Fibroblast of lung (primary cell): ENCODE data around the gene VANGL2. TPM values are rescaled to one million over a fixed set of nuclear protein-coding genes. Genes with fewer than 3 reads are reported as not detected.

Experiments
- DNase-seq, 2 donors: peaks; one replicate each; pipeline versions ENCODE4 v3.0.0 to v3.0.0-alpha.2; 2010; ENCODE audit warnings: low read depth in 2 of 2
- H2AFZ ChIP-seq: 2 replicates; pipeline ENCODE4 v1.5.1; 2012; ENCODE audit warnings: low read length, control low read depth, inconsistent platforms
- H3K27ac ChIP-seq: 2 replicates; pipeline ENCODE4 v1.5.1; 2011; ENCODE audit warnings: low read length, control low read depth; ENCODE audit not compliant: insufficient read depth
- H3K27me3 ChIP-seq: 2 replicates; pipeline ENCODE4 v1.5.1; 2011; ENCODE audit warnings: mild to moderate bottlenecking, low read length; ENCODE audit not compliant: control insufficient read depth, insufficient read depth
- H3K36me3 ChIP-seq: 2 replicates; pipeline ENCODE4 v1.5.1; 2011; ENCODE audit warnings: low read length; ENCODE audit not compliant: control insufficient read depth, insufficient read depth
- H3K4me1 ChIP-seq: 2 replicates; pipeline ENCODE4 v1.5.1; 2011; ENCODE audit warnings: low read length; ENCODE audit not compliant: control insufficient read depth, insufficient read depth; ENCODE audit errors: extremely low read depth
- H3K4me2 ChIP-seq: 2 replicates; pipeline ENCODE4 v1.5.1; 2011; ENCODE audit warnings: low read length, control low read depth; ENCODE audit not compliant: insufficient read depth; ENCODE audit errors: extremely low read depth
- H3K4me3 ChIP-seq, 4 experiments: fragments of 200-600 bp in 1 of 4; sonication (generic) in 1 of 4; replicated peaks in 1 of 4; 2 replicates each; pipeline ENCODE4 v1.5.1; 2011 to 2016; ENCODE audit warnings: low read length in 4 of 4, low read depth in 3 of 4, mild to moderate bottlenecking in 3 of 4, control low read depth in 2 of 4, inconsistent platforms in 1 of 4, mixed read lengths in 1 of 4; ENCODE audit not compliant: insufficient read depth in 1 of 4; ENCODE audit errors: control extremely low read depth in 1 of 4
- H3K79me2 ChIP-seq: 2 replicates; pipeline ENCODE4 v1.5.1; 2012; ENCODE audit warnings: mild to moderate bottlenecking, low read length, inconsistent platforms; ENCODE audit not compliant: control insufficient read depth, insufficient read depth
- H3K9ac ChIP-seq: 2 replicates; pipeline ENCODE4 v1.5.1; 2011; ENCODE audit warnings: mild to moderate bottlenecking, low read length, control low read depth; ENCODE audit not compliant: insufficient read depth
- H3K9me3 ChIP-seq: 2 replicates; pipeline ENCODE4 v1.5.1; 2012; ENCODE audit warnings: low read depth, low read length; ENCODE audit not compliant: control insufficient read depth, insufficient read depth
- H4K20me1 ChIP-seq: 2 replicates; pipeline ENCODE4 v1.5.1; 2011; ENCODE audit warnings: low read length; ENCODE audit not compliant: control insufficient read depth, insufficient read depth; ENCODE audit errors: extremely low read depth
- CTCF ChIP-seq, 2 donors: IDR thresholded peaks in 1 of 2; conservative IDR thresholded peaks in 1 of 2; 1 replicate in 1 of 2; 2 replicates in 1 of 2; pipeline ENCODE4 v1.5.1; 2011 to 2012; ENCODE audit warnings: low read length in 2 of 2, control low read depth in 1 of 2, inconsistent platforms in 1 of 2, low read depth in 1 of 2, mild to moderate bottlenecking in 1 of 2
- EZH2 ChIP-seq: IDR thresholded peaks from 2 replicates; pipeline ENCODE4 v1.5.1; 2012; ENCODE audit warnings: low read length, control low read depth, mild to moderate bottlenecking; ENCODE audit errors: missing control alignments
- polyA plus RNA-seq, 2 donors: library from polyadenylated mRNA; depleted of rRNA in 1 of 2; stranded (reverse) in 1 of 2; unstranded in 1 of 2; fragments of >200 nt; gene quantifications; 2 replicates each; pipeline ENCODE4 v1.2.1, GENCODE V29; 2011 to 2012; ENCODE audit warnings: missing spikeins in 1 of 2
- total RNA-seq: library from RNA; depleted of rRNA; stranded (reverse); fragments of >200 nt; gene quantifications from 2 replicates; pipeline ENCODE4 v1.2.1, GENCODE V29; 2014

Gene VANGL2
- total and polyA plus RNA-seq, 2 donors (not counting 1 experiment from before 2014, with no cell fraction given) = 0.01 TPM; not detected in 1

GRCh38 chr1:160369087-160369486 lies 31.3 kb upstream of the VANGL2 start:
- Histone ChIP-seq H2AFZ (no peak overlapping the region), H3K27ac (no peak overlapping the region), H3K27me3 (no peaks in the 10 kb centered on the region), H4K20me1 (no peaks in the 10 kb centered on the region), H3K9me3 (no peaks in the 10 kb centered on the region), H3K9ac (no peak overlapping the region), H3K4me1 (no peaks in the 10 kb centered on the region), H3K4me3 (no peak overlapping the region), H3K79me2 (no peaks in the 10 kb centered on the region), H3K4me2 (no peak overlapping the region), H3K36me3 (no peaks in the 10 kb centered on the region)
- TF ChIP-seq EZH2 (no peak), CTCF (conservative IDR thresholded peaks at IDR 0.05 in 1 of 2, IDR thresholded peaks at IDR 0.05 in 1 of 2; ENCODE audit: low read depth in 1 of 2, low read length in 2 of 2) (no peak)
- no peak for DNase-seq

- Histone ChIP-seq H3K27me3 (no peaks in the 10 kb centered on the region), H3K4me3 (no peak overlapping the region), H3K4me1 (no peaks in the 10 kb centered on the region), H3K4me2 (no peak overlapping the region), H3K9me3 (no peaks in the 10 kb centered on the region), H2AFZ (no peak overlapping the region), H3K79me2 (no peaks in the 10 kb centered on the region), H4K20me1 (no peaks in the 10 kb centered on the region), H3K27ac (no peak overlapping the region), H3K36me3 (no peaks in the 10 kb centered on the region), H3K9ac (no peak overlapping the region)
- TF ChIP-seq CTCF (conservative IDR thresholded peaks at IDR 0.05 in 1 of 2, IDR thresholded peaks at IDR 0.05 in 1 of 2; ENCODE audit: low read depth in 1 of 2, low read length in 2 of 2) = no peak
- DNase-seq = no peak
These were observed 29.6 kb upstream of the VANGL2 start for GRCh38 chr1:160370561-160371345.

GRCh38 chr1:160371346-160371631 lies 29.1 kb upstream of the VANGL2 start:
- Histone ChIP-seq H3K4me2 (no peak overlapping the region), H3K27me3 (no peaks in the 10 kb centered on the region), H3K9ac (no peak overlapping the region), H3K36me3 (no peaks in the 10 kb centered on the region), H3K4me1 (no peaks in the 10 kb centered on the region), H3K79me2 (no peaks in the 10 kb centered on the region), H3K27ac (no peak overlapping the region), H2AFZ (no peak overlapping the region), H4K20me1 (no peaks in the 10 kb centered on the region), H3K4me3 (no peak overlapping the region), H3K9me3 (no peaks in the 10 kb centered on the region)
- no peak for TF ChIP-seq CTCF (conservative IDR thresholded peaks at IDR 0.05 in 1 of 2, IDR thresholded peaks at IDR 0.05 in 1 of 2; ENCODE audit: low read depth in 1 of 2, low read length in 2 of 2)
- no peak for TF ChIP-seq EZH2
- DNase-seq = no peak
